Endothelial cell (in vitro differentiated cells): Measurements from ENCODE around the gene OR2A5. TPM values are rescaled to one million over a fixed set of nuclear protein-coding genes. Genes with fewer than 3 reads are reported as not detected.

Experiments used
- DNase-seq: peaks from one replicate; pipeline ENCODE4 v3.0.0; 2021; ENCODE audit warnings: low spot score
- H3K27ac Mint-ChIP-seq: one replicate; pipeline ENCODE4 v1.8.0; 2021; ENCODE audit warnings: mixed read lengths, inconsistent platforms; ENCODE audit not compliant: unreplicated experiment
- H3K27me3 Mint-ChIP-seq: one replicate; pipeline ENCODE4 v1.8.0; 2021; ENCODE audit warnings: mild to moderate bottlenecking, moderate library complexity, mixed read lengths, inconsistent platforms; ENCODE audit not compliant: unreplicated experiment
- H3K36me3 Mint-ChIP-seq: one replicate; pipeline ENCODE4 v1.8.0; 2021; ENCODE audit warnings: mild to moderate bottlenecking, low read depth, mixed read lengths, inconsistent platforms; ENCODE audit not compliant: unreplicated experiment
- H3K4me1 Mint-ChIP-seq: one replicate; pipeline ENCODE4 v1.8.0; 2021; ENCODE audit warnings: mild to moderate bottlenecking, mixed read lengths, inconsistent platforms; ENCODE audit not compliant: unreplicated experiment
- H3K4me3 Mint-ChIP-seq: one replicate; pipeline ENCODE4 v1.8.0; 2021; ENCODE audit warnings: mild to moderate bottlenecking, mixed read lengths, inconsistent platforms; ENCODE audit not compliant: unreplicated experiment
- H3K9me3 Mint-ChIP-seq: one replicate; pipeline ENCODE4 v1.8.0; 2021; ENCODE audit warnings: mixed read lengths, inconsistent platforms; ENCODE audit not compliant: unreplicated experiment
- long read RNA-seq: library from polyadenylated mRNA; unstranded; transcript quantifications from one replicate; pipeline ENCODE4 v2.0.0, GENCODE V29; 2020; ENCODE audit not compliant: unreplicated experiment
- total RNA-seq: library from RNA; stranded (reverse); fragmentation: NEBNext Ultra II Directional; extraction: Animal tissue kit (Norgen Biotek cat#: 25700); gene quantifications from one replicate; pipeline ENCODE4 v1.2.1, GENCODE V29; 2021; ENCODE audit not compliant: unreplicated experiment
- TF ChIP-seq, protein P1 (sequence below): fragments of 200-600 bp; sonication (generic); IDR thresholded peaks from one replicate; pipeline ENCODE4 v1.5.0; 2021; ENCODE audit warnings: antibody characterized with exemption; ENCODE audit not compliant: unreplicated experiment

Gene OR2A5, protein sequence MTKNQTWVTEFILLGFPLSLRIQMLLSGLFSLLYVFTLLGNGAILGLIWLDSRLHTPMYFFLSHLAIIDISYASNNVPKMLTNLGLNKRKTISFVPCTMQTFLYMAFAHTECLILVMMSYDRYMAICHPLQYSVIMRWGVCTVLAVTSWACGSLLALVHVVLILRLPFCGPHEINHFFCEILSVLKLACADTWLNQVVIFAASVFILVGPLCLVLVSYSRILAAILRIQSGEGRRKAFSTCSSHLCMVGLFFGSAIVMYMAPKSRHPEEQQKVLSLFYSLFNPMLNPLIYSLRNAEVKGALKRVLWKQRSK
- total RNA-seq, result not detected
- long read RNA-seq, result 0 reads

DNA sequence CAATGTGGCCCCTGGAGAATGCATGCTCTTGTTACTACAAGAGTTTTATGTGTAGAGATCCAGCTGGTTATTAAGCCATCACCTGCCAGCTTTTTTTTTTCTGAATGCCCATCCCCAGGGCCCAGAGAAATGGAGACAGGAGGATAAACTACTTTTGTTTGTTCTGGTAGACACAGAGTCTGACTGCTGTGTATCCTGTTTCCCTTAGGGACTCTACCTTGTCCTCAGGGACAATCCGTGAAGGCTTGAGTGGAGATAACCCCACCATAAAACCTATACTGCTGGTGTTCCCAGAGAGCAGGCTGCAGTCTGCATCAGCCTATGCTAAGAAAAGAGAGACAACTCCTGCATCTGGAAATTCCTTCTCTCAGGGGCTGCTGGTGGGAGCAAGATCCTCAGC is at the start of gene OR2A5:
TSS of gene OR2A5 (plus strand) at position 301 of the 400 bp plus-strand sequence. CDS start 1,454 bp downstream, outside the sequence.
- Mint-ChIP-seq H3K4me3 (no peak within 1 kb of the TSS), H3K36me3 (no peaks in the 10 kb centered on the region), H3K4me1 (no peaks in the 10 kb centered on the region), H3K27me3 (peaks cover 1% of the 10 kb centered on the region), H3K27ac (no peak within 1 kb of the TSS), H3K9me3 (no peaks in the 10 kb centered on the region)
- TF ChIP-seq, protein P1, sequence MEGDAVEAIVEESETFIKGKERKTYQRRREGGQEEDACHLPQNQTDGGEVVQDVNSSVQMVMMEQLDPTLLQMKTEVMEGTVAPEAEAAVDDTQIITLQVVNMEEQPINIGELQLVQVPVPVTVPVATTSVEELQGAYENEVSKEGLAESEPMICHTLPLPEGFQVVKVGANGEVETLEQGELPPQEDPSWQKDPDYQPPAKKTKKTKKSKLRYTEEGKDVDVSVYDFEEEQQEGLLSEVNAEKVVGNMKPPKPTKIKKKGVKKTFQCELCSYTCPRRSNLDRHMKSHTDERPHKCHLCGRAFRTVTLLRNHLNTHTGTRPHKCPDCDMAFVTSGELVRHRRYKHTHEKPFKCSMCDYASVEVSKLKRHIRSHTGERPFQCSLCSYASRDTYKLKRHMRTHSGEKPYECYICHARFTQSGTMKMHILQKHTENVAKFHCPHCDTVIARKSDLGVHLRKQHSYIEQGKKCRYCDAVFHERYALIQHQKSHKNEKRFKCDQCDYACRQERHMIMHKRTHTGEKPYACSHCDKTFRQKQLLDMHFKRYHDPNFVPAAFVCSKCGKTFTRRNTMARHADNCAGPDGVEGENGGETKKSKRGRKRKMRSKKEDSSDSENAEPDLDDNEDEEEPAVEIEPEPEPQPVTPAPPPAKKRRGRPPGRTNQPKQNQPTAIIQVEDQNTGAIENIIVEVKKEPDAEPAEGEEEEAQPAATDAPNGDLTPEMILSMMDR, result no peak
- no peak for DNase-seq

DNA sequence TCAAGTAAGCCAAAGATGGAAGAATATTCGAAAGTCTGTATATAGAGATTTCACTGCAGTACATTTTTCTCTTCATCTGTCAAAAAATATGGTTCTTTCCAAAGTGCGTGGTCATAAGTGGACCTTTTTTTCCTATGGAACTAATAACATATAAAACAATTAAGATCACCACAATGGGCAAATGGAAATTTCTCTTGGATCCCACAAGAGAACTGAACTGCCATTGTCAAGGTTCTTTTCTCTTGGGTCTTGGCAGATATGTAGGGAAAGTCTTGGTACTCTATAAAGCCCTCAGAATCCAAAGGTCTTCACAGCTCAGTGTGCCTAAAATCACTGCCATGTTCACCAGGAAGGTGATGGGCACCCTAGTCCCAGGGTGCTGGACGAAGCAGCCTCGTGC is 48.7 kb upstream of the OR2A5 start, which contains the start of gene OR6B1:
TSS of gene OR6B1 (plus strand) at position 301 of the 400 bp plus-strand sequence. CDS start 3,677 bp downstream, outside the sequence.
- TF ChIP-seq, protein P1, result no peak
- Mint-ChIP-seq H3K36me3 (no peaks in the 10 kb centered on the region), H3K4me1 (no peaks in the 10 kb centered on the region), H3K4me3 (no peak within 1 kb of the TSS), H3K27me3 (no peaks in the 10 kb centered on the region), H3K27ac (no peak within 1 kb of the TSS), H3K9me3 (no peaks in the 10 kb centered on the region)
- no peak for DNase-seq

GRCh38 chr7:144001543-144001942 is 47.2 kb upstream of the OR2A5 start:
- no peak for DNase-seq
- no peak overlapping the region for H3K4me3 Mint-ChIP-seq
- no peaks in the 10 kb centered on the region for H3K4me1 Mint-ChIP-seq
- H3K36me3 Mint-ChIP-seq, result no peaks in the 10 kb centered on the region
- H3K27me3 Mint-ChIP-seq, result no peaks in the 10 kb centered on the region
- H3K9me3 Mint-ChIP-seq, result no peaks in the 10 kb centered on the region
- TF ChIP-seq, protein P1, result no peak
- no peak overlapping the region for H3K27ac Mint-ChIP-seq

DNA sequence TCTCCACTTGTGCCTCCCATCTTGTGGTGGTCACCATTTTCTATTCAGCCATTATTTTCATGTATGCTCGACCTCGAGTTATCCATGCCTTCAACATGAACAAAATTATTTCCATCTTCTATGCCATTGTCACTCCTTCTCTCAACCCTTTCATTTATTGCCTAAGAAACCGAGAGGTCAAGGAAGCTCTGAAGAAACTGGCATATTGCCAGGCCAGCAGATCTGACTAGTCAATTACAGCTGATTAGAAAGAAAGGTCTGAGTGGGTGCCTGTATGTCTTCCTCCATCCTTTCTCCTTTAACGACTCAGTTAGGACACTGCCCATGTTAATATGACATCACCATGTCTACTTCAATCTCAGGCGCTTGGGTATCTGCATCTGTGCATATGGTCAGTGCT is 44.0 kb upstream of the OR2A5 start:
- Mint-ChIP-seq H3K9me3 (peaks cover 14% of the 10 kb centered on the region), H3K4me1 (no peaks in the 10 kb centered on the region), H3K27ac (no peak overlapping the region), H3K4me3 (no peak overlapping the region), H3K36me3 (peaks cover 8% of the 10 kb centered on the region), H3K27me3 (no peaks in the 10 kb centered on the region)
- no peak for DNase-seq
- TF ChIP-seq, protein P1, result no peak

- TF ChIP-seq, protein P1, result no peak
- Mint-ChIP-seq H3K4me1 (no peaks in the 10 kb centered on the region), H3K4me3 (no peak overlapping the region), H3K9me3 (peaks cover 14% of the 10 kb centered on the region), H3K36me3 (peaks cover 12% of the 10 kb centered on the region), H3K27ac (no peak overlapping the region), H3K27me3 (peaks cover 1% of the 10 kb centered on the region)
- DNase-seq, result no peak
Observed at GRCh38 chr7:144006029-144006691, 42.6 kb upstream of the OR2A5 start.
